HepG2 (cell line): ENCODE measurements around the gene SMIM14. TPM values are rescaled to one million over a fixed set of nuclear protein-coding genes. Genes with fewer than 3 reads are reported as not detected.

Source experiments
- ATAC-seq: fragments of 200-7000 bp; cut with Tn5 transposase; 3 replicates; pipeline ENCODE4 v1.9.1; 2020; ENCODE audit warnings: mild to moderate bottlenecking, moderate library complexity
- BruUV-seq: library from RNA; stranded (reverse); fragments of 400-500 nt; replicated peaks from 2 replicates; lab custom pipeline; 2021; lab: Mats Ljungman, UMichigan
- CTCF ChIA-PET: fragments of 300-600 bp; formaldehyde crosslinking; extraction: SDS; loops from one replicate; lab custom pipeline; 2021; ENCODE audit warnings: low total read pairs, inconsistent platforms, low intra/inter-chr PET ratio; lab: Yijun Ruan, JAX
- POLR2A ChIA-PET: fragments of 350-600 bp; sonication (Branson Sonifier 250); formaldehyde crosslinking; loops from one replicate; lab custom pipeline; 2020; ENCODE audit warnings: antibody characterized with exemption, inconsistent platforms; lab: Yijun Ruan, JAX
- DNase-seq: peaks from one replicate; pipeline ENCODE4 v3.0.0-alpha.2; 2015; ENCODE audit warnings: low spot score
- FAIRE-seq: peaks from 3 replicates; lab custom pipeline; 2011; peaks lifted over from hg19 to GRCh38; lab: Jason Lieb, UNC
- H2AFZ ChIP-seq: one replicate; pipeline ENCODE4 v1.6.1; 2011; ENCODE audit warnings: low read length, inconsistent platforms
- H3K27ac ChIP-seq: fragments of 300-600 bp; 3 replicates; pipeline ENCODE4 v1.8.0; 2011; ENCODE audit warnings: mixed run types, mild to moderate bottlenecking, mixed read lengths, low read length, inconsistent platforms; ENCODE audit not compliant: insufficient read depth; ENCODE audit errors: extremely low read length
- H3K27me3 ChIP-seq, 2 experiments: fragments of 200-600 bp in 1 of 2; 2 replicates in 1 of 2; 3 replicates in 1 of 2; pipeline versions ENCODE4 v1.6.0 to v1.8.0; 2011; ENCODE audit warnings: low read length in 2 of 2, mild to moderate bottlenecking in 2 of 2, moderate library complexity in 2 of 2, inconsistent platforms in 1 of 2; ENCODE audit not compliant: insufficient read depth in 2 of 2, control insufficient read depth in 1 of 2
- H3K36me3 ChIP-seq, 2 experiments: fragments of 200-600 bp in 1 of 2; replicated peaks in 1 of 2; 2 replicates in 1 of 2; 3 replicates in 1 of 2; pipeline versions ENCODE4 v1.5.1 to v1.8.0; 2011; ENCODE audit warnings: low read length in 2 of 2, inconsistent platforms in 1 of 2; ENCODE audit not compliant: insufficient read depth in 2 of 2, control insufficient read depth in 1 of 2
- H3K4me1 ChIP-seq: 2 replicates; pipeline ENCODE4 v1.5.1; 2012; ENCODE audit warnings: low read length, inconsistent platforms; ENCODE audit not compliant: insufficient read depth
- H3K4me2 ChIP-seq: 2 replicates; pipeline ENCODE4 v1.6.0; 2011; ENCODE audit warnings: low read depth, low read length, inconsistent platforms
- H3K4me3 ChIP-seq, 3 experiments: fragments of 200-600 bp in 1 of 3; sonication (generic), shearing (Covaris generic) in 1 of 3; replicated peaks in 1 of 3; 2 replicates each; pipeline ENCODE4 v1.5.1; 2011 to 2016; ENCODE audit warnings: low read length in 3 of 3, inconsistent platforms in 2 of 3, low read depth in 2 of 3, mild to moderate bottlenecking in 2 of 3, control low read depth in 1 of 3, mixed read lengths in 1 of 3; ENCODE audit not compliant: insufficient read depth in 1 of 3
- H3K79me2 ChIP-seq: one replicate; pipeline ENCODE4 v1.6.1; 2011; ENCODE audit warnings: low read length, inconsistent platforms; ENCODE audit not compliant: insufficient read depth
- H3K9ac ChIP-seq: 2 replicates; pipeline ENCODE4 v1.6.0; 2011; ENCODE audit warnings: mild to moderate bottlenecking, low read depth, low read length, inconsistent platforms; ENCODE audit not compliant: insufficient read depth
- H3K9me3 ChIP-seq: 2 replicates; pipeline ENCODE4 v1.5.1; 2012; ENCODE audit warnings: mild to moderate bottlenecking, low read length
- H4K20me1 ChIP-seq: 2 replicates; pipeline ENCODE4 v1.6.0; 2011; ENCODE audit warnings: inconsistent platforms, mild to moderate bottlenecking, low read length, moderate library complexity; ENCODE audit not compliant: insufficient read depth
- ARID5B ChIP-seq: IDR thresholded peaks from 2 replicates; pipeline ENCODE4 v1.4.0; 2020; ENCODE audit warnings: mild to moderate bottlenecking, missing genetic modification reagents
- HNF4A ChIP-seq: sonication (generic); formaldehyde crosslinking; IDR thresholded peaks from 2 replicates; pipeline ENCODE4 v1.4.0; 2020; ENCODE audit warnings: missing genetic modification reagents
- LCORL ChIP-seq, 2 experiments: fragments of 450-650 bp in 1 of 2; sonication (generic) in 1 of 2; formaldehyde crosslinking in 1 of 2; IDR thresholded peaks; 2 replicates each; pipeline versions ENCODE4 v1.5.0 to v1.6.1; 2017 to 2020; ENCODE audit warnings: antibody characterized with exemption in 1 of 2, missing genetic modification reagents in 1 of 2
- NCOR1 ChIP-seq: fragments of 200-600 bp; sonication (generic); IDR thresholded peaks from 2 replicates; pipeline ENCODE4 v1.7.0; 2017; ENCODE audit warnings: antibody characterized with exemption, low read length, borderline replicate concordance
- ZNF142 ChIP-seq: sonication (generic); formaldehyde crosslinking; IDR thresholded peaks from 2 replicates; pipeline ENCODE4 v1.4.0; 2020; ENCODE audit warnings: missing genetic modification reagents
- ZNF331 ChIP-seq: sonication (generic); formaldehyde crosslinking; IDR thresholded peaks from 2 replicates; pipeline ENCODE4 v1.4.0; 2020; ENCODE audit warnings: missing genetic modification reagents
- WGBS: methylation state at CpG from one replicate; pipeline ENCODE4 v1.1.6; 2017; ENCODE audit warnings: low lambda C conversion rate; 5-methylcytosine and 5-hydroxymethylcytosine counted together
- in situ Hi-C: cut with HindIII; loops from 2 replicates; pipeline ENCODE4 v1.10.0; 2017; ENCODE audit warnings: low pct_unique_long_range_greater_than_20kb; ENCODE audit not compliant: extremely low pct_ligation_motif_present
- intact Hi-C: fragments of 100-400 bp; cut with micrococcal nuclease; formaldehyde crosslinking; loops from one replicate; pipeline ENCODE4 v1.10.0; 2022; ENCODE audit not compliant: unreplicated experiment
- polyA plus RNA-seq, 8 experiments: library from polyadenylated mRNA; depleted of rRNA in 3 of 8; stranded (reverse) in 7 of 8; unstranded in 1 of 8; fragments of >200 nt; fragmentation: Illumina TruSeq in 4 of 8; extraction: Trizol in 4 of 8; gene quantifications; 2 replicates each; pipeline versions ENCODE4 v1.2.1 to v1.2.3, GENCODE V29; 2011 to 2016; ENCODE audit warnings: low read depth in 4 of 8, missing spikeins in 1 of 8, mixed read lengths in 1 of 8; ENCODE audit not compliant: insufficient read depth in 1 of 8
- total RNA-seq, 5 experiments: library from RNA; depleted of rRNA; stranded (reverse); fragments of >200 nt; fragmentation: Illumina TruSeq; extraction: Trizol; gene quantifications; 2 replicates each; pipeline ENCODE4 v1.2.3, GENCODE V29; 2016; ENCODE audit warnings: low read depth in 1 of 5

SMIM14 gene
- total and polyA plus RNA-seq, 2 of the 13 experiments (the other 11 are each of a cell fraction or from before 2014, with no cell fraction given): 16.3 to 28.1 TPM

GRCh38 chr4:39637221-39637585 lies 1.5 kb downstream of the SMIM14 start (continued):
- 0 out of 2 replicates have a peak, but pooled peaks have one; percentile 2 for TF ChIP-seq ARID5B (CRISPR knock-in tag)
- no peak for TF ChIP-seq ZNF331

- H3K9me3 ChIP-seq: no peaks in the 10 kb centered on the region
- WGBS: 35% methylated on average over 6 of the region's 6 CpGs
- no peak for DNase-seq
- no peak for ATAC-seq
- TF ChIP-seq NCOR1 (peak; percentile 69), LCORL (IDR thresholded peaks at IDR 0.05) (0 out of 2 replicates have a peak, but pooled peaks have one; percentile 11), LCORL (CRISPR knock-in tag; IDR thresholded peaks at IDR 0.05) (no peak), HNF4A (CRISPR knock-in tag) (peak; percentile 33), ZNF142 (CRISPR knock-in tag) (no peak)
- peak overlapping the region; percentile 92 for H3K27ac ChIP-seq
- H3K79me2 ChIP-seq: peaks cover 24% of the 10 kb centered on the region
- intact Hi-C loops: loop anchor here (2.0 to 10.0 kb wide), 2 partner anchors 14 to 172 kb away; no protein-coding TSS in a partner anchor
- H3K4me2 ChIP-seq: peak overlapping the region; percentile 89
- FAIRE-seq: no peak
- peak overlapping the region; percentile 83 to 95 (median 87); a peak in 5 of 6 replicates for H3K4me3 ChIP-seq
- BruUV-seq: no TSS peak
- in situ Hi-C loops: loop anchor here (5.0 kb wide), 1 partner anchor 109 kb away; the partner anchor contains the start of gene UGDH
- CTCF ChIA-PET: no interaction called here
- peaks cover 35% of the 10 kb centered on the region for H3K4me1 ChIP-seq
- peaks cover 0 to 1% of the 10 kb centered on the region in 2 experiments; a peak in 1 of 5 replicates for H3K36me3 ChIP-seq
- H3K27me3 ChIP-seq: no peaks in the 10 kb centered on the region; a peak in 1 of 5 replicates
- no peak overlapping the region for H2AFZ ChIP-seq
- H4K20me1 ChIP-seq: no peaks in the 10 kb centered on the region
- POLR2A ChIA-PET: interaction anchor here (0.6 to 2.7 kb wide), 5 partner anchors 11 to 122 kb away, joined by 3 to 17 read pairs (median 4); partner anchors contain the start of gene UGDH
- peak overlapping the region; percentile 93 for H3K9ac ChIP-seq
Observed at GRCh38 chr4:39636531-39637184, 2.0 kb downstream of the SMIM14 start.
